Brain microvascular endothelial cell (primary cell): ENCODE results near the gene SYT3.
A peak's percentile ranks its signal among the peaks of the same experiment; 100 is the strongest.

Experiments
- DNase-seq: peaks from one replicate; pipeline ENCODE4 v3.0.0-alpha.2; 2020
- H3K27ac ChIP-seq: fragments of 250-450 bp; sonication (Bioruptor Pico); 2 replicates; pipeline ENCODE4 v1.5.1; 2020; ENCODE audit warnings: mild to moderate bottlenecking, moderate library complexity
- H3K27me3 ChIP-seq: fragments of 250-450 bp; sonication (Bioruptor Pico); replicated peaks from 2 replicates; pipeline ENCODE4 v1.5.1; 2020; ENCODE audit warnings: mild to moderate bottlenecking
- H3K36me3 ChIP-seq: fragments of 250-450 bp; sonication (Bioruptor Pico); replicated peaks from 2 replicates; pipeline ENCODE4 v1.5.1; 2020; ENCODE audit warnings: mild to moderate bottlenecking
- H3K4me3 ChIP-seq: 2 replicates; pipeline ENCODE4 v1.5.1; 2011; ENCODE audit warnings: low read depth, mild to moderate bottlenecking, control low read depth, low read length, moderate library complexity
- CTCF ChIP-seq: IDR thresholded peaks from 2 replicates; pipeline ENCODE4 v1.5.1; 2011; ENCODE audit warnings: low read depth, mild to moderate bottlenecking, moderate library complexity, low read length, control low read depth, inconsistent platforms; ENCODE audit errors: missing control alignments
- in situ Hi-C: cut with HindIII; loops from 2 replicates; pipeline ENCODE4 v1.10.0; 2017; ENCODE audit warnings: low sequenced_read_pairs, low pct_ligation_motif_present

Gene SYT3

GRCh38 chr19:50659318-50660087, 19.8 kb upstream of the SYT3 start:
- H3K36me3 ChIP-seq: no peaks in the 10 kb centered on the region
- no peak overlapping the region for H3K4me3 ChIP-seq
- in situ Hi-C loops: no loop called here
- H3K27me3 ChIP-seq: no peaks in the 10 kb centered on the region
- no peak for TF ChIP-seq CTCF
- DNase-seq: no peak
- H3K27ac ChIP-seq: no peak overlapping the region

- peak overlapping the region; percentile 24 for H3K4me3 ChIP-seq
- in situ Hi-C loops: no loop called here
- H3K27me3 ChIP-seq: no peaks in the 10 kb centered on the region
- DNase-seq: peak; percentile 29
- H3K27ac ChIP-seq: peak overlapping the region; percentile 17
- H3K36me3 ChIP-seq: no peaks in the 10 kb centered on the region
- no peak for TF ChIP-seq CTCF
Measured at GRCh38 chr19:50658441-50659317, 19.0 kb upstream of the SYT3 start.

GRCh38 chr19:50657712-50658440, 18.2 kb upstream of the SYT3 start:
- no peak for TF ChIP-seq CTCF
- no peak overlapping the region for H3K4me3 ChIP-seq
- DNase-seq: peak; percentile 99
- H3K36me3 ChIP-seq: no peaks in the 10 kb centered on the region
- in situ Hi-C loops: no loop called here
- no peaks in the 10 kb centered on the region for H3K27me3 ChIP-seq
- peak overlapping the region; percentile 41 for H3K27ac ChIP-seq

- H3K27me3 ChIP-seq: no peaks in the 10 kb centered on the region
- no peak for TF ChIP-seq CTCF
- no peak overlapping the region for H3K27ac ChIP-seq
- DNase-seq: no peak
- H3K36me3 ChIP-seq: no peaks in the 10 kb centered on the region
- no peak overlapping the region for H3K4me3 ChIP-seq
- in situ Hi-C loops: no loop called here
Measured at GRCh38 chr19:50657222-50657669, 17.6 kb upstream of the SYT3 start.

GRCh38 chr19:50654882-50655281, 15.2 kb upstream of the SYT3 start:
- Histone ChIP-seq H3K36me3 (no peaks in the 10 kb centered on the region), H3K27ac (no peak overlapping the region), H3K27me3 (no peaks in the 10 kb centered on the region), H3K4me3 (no peak overlapping the region)
- no peak for TF ChIP-seq CTCF
- no peak for DNase-seq
- in situ Hi-C loops: no loop called here
